ENCODE data around the gene CACNG7.

Gene CACNG7

GRCh38 chr19:53983457-53984289 lies 74.6 kb downstream of the CACNG7 start:
- DNase-seq = no peak

DNA sequence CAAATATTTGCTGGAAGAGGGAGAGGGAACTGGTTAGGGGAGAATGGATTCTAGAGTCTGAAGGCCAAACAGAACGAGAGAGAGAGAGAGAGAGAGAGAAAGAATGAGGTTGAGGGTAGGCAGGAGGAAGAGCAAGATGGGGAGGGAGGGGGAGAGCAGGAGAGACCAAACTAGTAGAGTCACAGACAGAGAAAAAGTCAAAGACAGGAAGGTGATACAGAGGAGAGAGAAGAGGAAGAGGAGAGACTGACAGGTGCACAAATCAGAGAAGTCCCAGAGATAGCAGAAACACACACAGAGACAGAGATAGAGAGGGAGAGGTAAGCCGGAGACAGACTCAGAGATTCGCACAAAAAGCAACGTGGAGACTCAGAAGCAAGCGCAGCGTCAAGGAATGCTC lies 76.8 kb downstream of the CACNG7 start:
- no peak for DNase-seq

GRCh38 chr19:53988981-53989380 lies 79.9 kb downstream of the CACNG7 start:
- no peak for DNase-seq

DNA sequence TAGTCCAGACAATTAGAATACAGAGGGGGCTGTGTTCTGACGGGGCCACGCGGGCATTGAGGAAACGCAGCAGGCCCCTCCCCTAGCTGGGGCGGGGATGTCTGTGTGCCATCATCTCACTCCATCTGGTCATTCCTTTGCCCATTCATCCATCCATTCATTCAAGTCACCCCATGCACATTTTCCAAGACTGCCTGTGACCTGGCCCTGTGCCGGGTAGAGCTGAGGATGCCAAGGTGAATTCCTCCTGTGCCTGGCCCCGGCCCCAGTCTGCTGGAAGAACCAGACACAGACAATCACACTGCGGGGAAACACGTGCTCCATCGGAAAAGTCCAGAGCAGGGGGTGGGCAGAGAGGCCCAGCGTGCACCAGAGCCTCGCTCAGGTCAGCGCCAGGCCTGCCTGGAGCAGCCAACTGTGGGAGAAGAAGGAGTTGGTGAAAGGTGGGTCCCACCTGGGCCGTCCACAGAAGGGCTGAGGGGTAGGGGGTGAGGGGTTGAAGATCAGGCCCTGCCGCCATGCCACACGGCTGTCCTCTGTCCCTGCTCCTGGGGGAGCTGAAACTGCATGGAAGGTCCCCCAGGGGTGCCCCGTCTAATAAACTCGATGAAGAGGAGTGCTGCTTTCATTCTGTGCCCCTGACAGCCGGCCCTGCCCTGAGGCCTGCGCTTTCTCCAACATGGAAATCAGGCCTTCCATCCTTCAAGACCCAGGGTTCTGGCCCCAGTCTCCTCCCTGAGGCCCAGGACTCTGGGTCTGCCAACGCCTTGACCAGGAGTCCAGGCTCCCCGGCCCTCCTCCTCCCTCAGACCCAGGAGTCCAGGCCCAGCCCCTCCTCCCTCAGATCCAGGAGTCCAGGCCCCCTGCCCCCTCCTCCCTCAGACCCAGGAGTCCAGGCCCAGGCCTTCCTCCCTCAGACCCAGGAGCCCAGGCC lies 80.8 kb downstream of the CACNG7 start:
- DNase-seq = no peak

GRCh38 chr19:53991224-53992113 lies 82.4 kb downstream of the CACNG7 start, which contains the start of gene CACNG6:
Gene CACNG6 (plus strand): TSS chr19:53991637. CDS start chr19:53992878, 1,241 bp downstream.
- DNase-seq = no peak

DNA sequence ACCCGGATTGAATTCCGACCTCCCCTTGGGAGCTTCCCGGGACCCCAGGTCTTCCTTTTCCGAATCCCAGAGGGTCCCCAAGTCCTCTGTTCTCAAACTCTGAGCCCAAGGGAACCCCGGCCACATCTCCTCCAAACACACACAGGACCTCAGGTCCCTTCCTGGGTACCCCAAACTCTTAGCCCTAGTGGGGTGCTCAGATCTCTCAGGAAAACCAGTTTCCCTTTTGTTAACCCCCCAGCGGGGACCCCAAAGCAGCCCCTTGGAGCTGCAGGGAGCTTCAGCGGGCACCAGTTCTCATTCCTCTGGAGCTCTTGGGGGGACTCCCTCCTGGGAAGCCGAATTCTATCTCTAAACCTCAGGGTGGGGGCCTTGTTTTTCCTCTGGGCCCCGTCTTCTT lies 83.1 kb downstream of the CACNG7 start:
- DNase-seq = no peak

DNA sequence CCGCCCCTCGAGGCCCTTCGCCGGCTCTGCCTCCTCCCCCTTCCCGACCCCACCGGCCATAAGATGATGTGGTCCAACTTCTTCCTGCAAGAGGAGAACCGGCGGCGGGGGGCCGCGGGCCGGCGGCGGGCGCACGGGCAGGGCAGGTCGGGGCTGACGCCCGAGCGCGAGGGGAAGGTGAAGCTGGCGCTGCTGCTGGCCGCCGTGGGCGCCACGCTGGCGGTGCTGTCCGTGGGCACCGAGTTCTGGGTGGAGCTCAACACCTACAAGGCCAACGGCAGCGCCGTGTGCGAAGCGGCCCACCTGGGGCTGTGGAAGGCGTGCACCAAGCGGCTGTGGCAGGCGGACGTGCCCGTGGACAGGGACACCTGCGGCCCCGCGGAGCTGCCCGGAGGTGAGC lies 83.7 kb downstream of the CACNG7 start:
- no peak for DNase-seq

DNA sequence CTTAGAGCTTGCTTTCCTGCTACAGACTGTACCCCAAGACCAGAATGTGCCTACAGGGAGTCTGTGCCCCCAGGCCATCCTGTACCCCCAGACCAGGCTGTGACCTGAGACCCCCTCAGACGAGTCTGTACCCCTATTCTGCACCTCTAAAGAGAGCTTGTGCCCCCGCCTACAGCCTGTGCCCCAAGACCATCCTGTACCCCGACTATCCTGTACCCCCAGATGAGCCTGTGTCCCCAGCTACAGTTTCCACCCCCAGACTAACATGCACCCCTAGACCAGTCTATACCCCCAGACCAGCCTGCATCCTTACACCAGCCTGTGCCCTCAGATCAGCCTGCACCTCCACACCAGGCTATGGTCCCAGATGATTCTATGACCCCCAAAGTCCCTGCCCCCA lies 84.4 kb downstream of the CACNG7 start:
- DNase-seq = no peak
